Measurements from ENCODE around the gene FANCI.

DNA sequence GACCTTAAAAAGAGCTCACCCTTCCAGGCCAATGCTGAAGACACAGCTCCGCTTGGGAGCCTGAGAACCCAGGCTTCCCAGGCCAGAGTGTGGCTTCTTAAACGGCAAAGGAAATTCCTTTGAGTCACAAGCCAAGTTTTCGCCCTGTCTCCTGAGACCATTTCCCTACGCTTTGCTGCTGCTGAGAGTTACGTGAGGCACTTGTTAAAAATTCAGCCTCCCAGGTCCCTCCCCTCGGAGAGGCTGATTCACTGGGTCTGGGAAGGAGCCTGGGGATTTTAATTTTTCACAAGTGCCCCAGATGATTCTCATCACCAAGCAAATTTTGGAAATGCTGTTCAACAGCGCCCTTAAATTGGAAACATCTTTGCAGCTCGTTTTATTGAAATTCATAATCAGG, 47.9 kb upstream of the FANCI start:
- TF ChIP-seq, protein P1, sequence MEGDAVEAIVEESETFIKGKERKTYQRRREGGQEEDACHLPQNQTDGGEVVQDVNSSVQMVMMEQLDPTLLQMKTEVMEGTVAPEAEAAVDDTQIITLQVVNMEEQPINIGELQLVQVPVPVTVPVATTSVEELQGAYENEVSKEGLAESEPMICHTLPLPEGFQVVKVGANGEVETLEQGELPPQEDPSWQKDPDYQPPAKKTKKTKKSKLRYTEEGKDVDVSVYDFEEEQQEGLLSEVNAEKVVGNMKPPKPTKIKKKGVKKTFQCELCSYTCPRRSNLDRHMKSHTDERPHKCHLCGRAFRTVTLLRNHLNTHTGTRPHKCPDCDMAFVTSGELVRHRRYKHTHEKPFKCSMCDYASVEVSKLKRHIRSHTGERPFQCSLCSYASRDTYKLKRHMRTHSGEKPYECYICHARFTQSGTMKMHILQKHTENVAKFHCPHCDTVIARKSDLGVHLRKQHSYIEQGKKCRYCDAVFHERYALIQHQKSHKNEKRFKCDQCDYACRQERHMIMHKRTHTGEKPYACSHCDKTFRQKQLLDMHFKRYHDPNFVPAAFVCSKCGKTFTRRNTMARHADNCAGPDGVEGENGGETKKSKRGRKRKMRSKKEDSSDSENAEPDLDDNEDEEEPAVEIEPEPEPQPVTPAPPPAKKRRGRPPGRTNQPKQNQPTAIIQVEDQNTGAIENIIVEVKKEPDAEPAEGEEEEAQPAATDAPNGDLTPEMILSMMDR (IDR thresholded peaks at IDR 0.05): no peak
- TF ChIP-seq POLR2A (IDR thresholded peaks at IDR 0.05): no peak
